HepG2 (cell line): ENCODE results near the gene RGS14. TPM values are rescaled to one million over a fixed set of nuclear protein-coding genes. Genes with fewer than 3 reads are reported as not detected.
A peak's percentile ranks its signal among the peaks of the same experiment; 100 is the strongest.

Experiments
- FOSL2 ChIP-seq: sonication (generic); formaldehyde crosslinking; IDR thresholded peaks from 2 replicates; pipeline ENCODE4 v1.4.0; 2020; ENCODE audit warnings: missing genetic modification reagents
- GFI1 ChIP-seq: sonication (generic); formaldehyde crosslinking; IDR thresholded peaks from 2 replicates; pipeline ENCODE4 v1.5.0; 2020; ENCODE audit warnings: missing genetic modification reagents, mild to moderate bottlenecking, borderline replicate concordance
- HDAC1 ChIP-seq: sonication (generic); formaldehyde crosslinking; IDR thresholded peaks from 2 replicates; pipeline ENCODE4 v1.5.1; 2020; ENCODE audit warnings: mild to moderate bottlenecking, missing genetic modification reagents
- MAX ChIP-seq: IDR thresholded peaks from 2 replicates; pipeline ENCODE4 v1.6.1; 2012; ENCODE audit warnings: inconsistent platforms
- MLX ChIP-seq: IDR thresholded peaks from 2 replicates; pipeline ENCODE4 v1.6.1; 2016
- NRL ChIP-seq: sonication (generic); formaldehyde crosslinking; IDR thresholded peaks from 2 replicates; pipeline ENCODE4 v1.5.0; 2020; ENCODE audit warnings: missing genetic modification reagents, mild to moderate bottlenecking, moderate library complexity, borderline replicate concordance
- SIN3A ChIP-seq: IDR thresholded peaks from 2 replicates; pipeline ENCODE4 v1.6.1; 2011; ENCODE audit warnings: low read depth, mild to moderate bottlenecking, control low read depth, low read length, borderline replicate concordance
- SIN3B ChIP-seq: fragments of 150-350 bp; IDR thresholded peaks from 2 replicates; pipeline ENCODE4 v1.6.1; 2014; ENCODE audit warnings: low read length
- SOX13 ChIP-seq, 3 experiments: fragments of 450-650 bp in 1 of 3; sonication (generic) in 1 of 3; formaldehyde crosslinking in 1 of 3; IDR thresholded peaks in 2 of 3; conservative IDR thresholded peaks in 1 of 3; 2 replicates each; pipeline versions ENCODE4 v1.5.0 to v1.6.1; 2016 to 2020; ENCODE audit warnings: antibody characterized with exemption in 1 of 3, mild to moderate bottlenecking in 1 of 3, missing compliant biosample characterization in 1 of 3, missing genetic modification reagents in 1 of 3, moderate library complexity in 1 of 3
- SP5 ChIP-seq: IDR thresholded peaks from 2 replicates; pipeline ENCODE4 v1.6.1; 2016; ENCODE audit warnings: low read depth, borderline replicate concordance
- THAP11 ChIP-seq: IDR thresholded peaks from 2 replicates; pipeline ENCODE4 v1.6.1; 2016; ENCODE audit warnings: missing biosample characterization, missing genetic modification reagents
- YEATS4 ChIP-seq: sonication (generic); formaldehyde crosslinking; IDR thresholded peaks from 2 replicates; pipeline ENCODE4 v1.4.0; 2020; ENCODE audit warnings: missing genetic modification reagents, borderline replicate concordance
- ZBTB4 ChIP-seq: sonication (generic); formaldehyde crosslinking; IDR thresholded peaks from 2 replicates; pipeline ENCODE4 v1.4.0; 2020; ENCODE audit warnings: missing genetic modification reagents, mild to moderate bottlenecking, borderline replicate concordance
- ZBTB49 ChIP-seq: sonication (generic); formaldehyde crosslinking; IDR thresholded peaks from 2 replicates; pipeline ENCODE4 v1.4.0; 2020; ENCODE audit warnings: missing genetic modification reagents, borderline replicate concordance
- ZBTB8A ChIP-seq: sonication (generic); formaldehyde crosslinking; IDR thresholded peaks from 2 replicates; pipeline ENCODE4 v1.4.0; 2020; ENCODE audit warnings: mild to moderate bottlenecking, low read depth, missing genetic modification reagents, borderline replicate concordance
- ZKSCAN1 ChIP-seq: fragments of 150-350 bp; IDR thresholded peaks from 2 replicates; pipeline ENCODE4 v1.6.1; 2014; ENCODE audit warnings: low read length
- ZNF253 ChIP-seq: sonication (generic); formaldehyde crosslinking; IDR thresholded peaks from 2 replicates; pipeline ENCODE4 v1.8.0; 2022; ENCODE audit warnings: mild to moderate bottlenecking, missing genetic modification reagents, borderline replicate concordance
- ZNF275 ChIP-seq: sonication (generic); formaldehyde crosslinking; IDR thresholded peaks from 2 replicates; pipeline ENCODE4 v1.8.0; 2022; ENCODE audit warnings: missing genetic modification reagents, mild to moderate bottlenecking, inconsistent platforms, borderline replicate concordance
- ZNF768 ChIP-seq: sonication (generic); formaldehyde crosslinking; IDR thresholded peaks from 2 replicates; pipeline ENCODE4 v1.4.0; 2020; ENCODE audit warnings: missing genetic modification reagents
- ZNF891 ChIP-seq: sonication (generic); formaldehyde crosslinking; IDR thresholded peaks from 2 replicates; pipeline ENCODE4 v1.5.0; 2020; ENCODE audit warnings: mild to moderate bottlenecking, missing genetic modification reagents
- polyA plus RNA-seq, 8 experiments: library from polyadenylated mRNA; depleted of rRNA in 3 of 8; stranded (reverse) in 7 of 8; unstranded in 1 of 8; fragments of >200 nt; fragmentation: Illumina TruSeq in 4 of 8; extraction: Trizol in 4 of 8; gene quantifications; 2 replicates each; pipeline versions ENCODE4 v1.2.1 to v1.2.3, GENCODE V29; 2011 to 2016; ENCODE audit warnings: low read depth in 4 of 8, missing spikeins in 1 of 8, mixed read lengths in 1 of 8; ENCODE audit not compliant: insufficient read depth in 1 of 8
- total RNA-seq, 5 experiments: library from RNA; depleted of rRNA; stranded (reverse); fragments of >200 nt; fragmentation: Illumina TruSeq; extraction: Trizol; gene quantifications; 2 replicates each; pipeline ENCODE4 v1.2.3, GENCODE V29; 2016; ENCODE audit warnings: low read depth in 1 of 5

RGS14 gene
- total and polyA plus RNA-seq, 2 of the 13 experiments (the other 11 are each of a cell fraction or from before 2014, with no cell fraction given) = 11.1 to 17.2 TPM

- TF ChIP-seq ZBTB8A (CRISPR knock-in tag) = no peak
- TF ChIP-seq ZNF768 (CRISPR knock-in tag) = 0 out of 2 replicates have a peak, but pooled peaks have one; percentile 9
- TF ChIP-seq FOSL2 (CRISPR knock-in tag) = peak; percentile 66; the same call in 1 of the 2 replicates
- no peak for TF ChIP-seq SP5
- 0 out of 2 replicates have a peak, but pooled peaks have one; percentile 31 for TF ChIP-seq HDAC1 (CRISPR knock-in tag)
- TF ChIP-seq ZNF253 = no peak
- TF ChIP-seq NRL (CRISPR knock-in tag) = 0 out of 2 replicates have a peak, but pooled peaks have one; percentile 24
- no peak for TF ChIP-seq YEATS4
- TF ChIP-seq ZNF275 = no peak
- TF ChIP-seq ZBTB4 (CRISPR knock-in tag) = no peak
- no peak for TF ChIP-seq ZBTB49
- TF ChIP-seq SOX13 (IDR thresholded peaks at IDR 0.05) = no peak
- TF ChIP-seq SOX13 (CRISPR knock-in tag; conservative IDR thresholded peaks at IDR 0.05 in 1 of 2, IDR thresholded peaks at IDR 0.05 in 1 of 2) = peak in 1 of 2 experiments; percentile 46; a peak in 1 of 4 replicates
- no peak for TF ChIP-seq MLX (CRISPR knock-in tag)
- no peak for TF ChIP-seq ZNF891 (CRISPR knock-in tag)
- TF ChIP-seq SIN3B = no peak
- TF ChIP-seq THAP11 (CRISPR knock-in tag) = no peak
- no peak for TF ChIP-seq ZKSCAN1
- no peak for TF ChIP-seq MAX
- TF ChIP-seq SIN3A = 0 out of 2 replicates have a peak, but pooled peaks have one; percentile 27
- TF ChIP-seq GFI1 (CRISPR knock-in tag) = 0 out of 2 replicates have a peak, but pooled peaks have one; percentile 19
Measured at GRCh38 chr5:177327539-177328522, 29.9 kb upstream of the RGS14 start (continued).
